Keratinocyte (primary cell): ENCODE results near the gene CRHR2. TPM values are rescaled to one million over a fixed set of nuclear protein-coding genes. Genes with fewer than 3 reads are reported as not detected.

Source experiments
- DNase-seq: peaks from one replicate; pipeline ENCODE4 v3.0.0-alpha.2; 2011; ENCODE audit warnings: low read depth, missing footprints, low spot score
- FAIRE-seq: peaks from 2 replicates; lab custom pipeline; 2011; peaks lifted over from hg19 to GRCh38; lab: Jason Lieb, UNC
- H2AFZ ChIP-seq: 2 replicates; pipeline ENCODE4 v1.6.0; 2012; ENCODE audit warnings: low read length, control low read depth, inconsistent platforms; ENCODE audit not compliant: control insufficient read depth
- H3K27ac ChIP-seq: 2 replicates; pipeline ENCODE4 v1.5.1; 2011; ENCODE audit warnings: low read length; ENCODE audit not compliant: control insufficient read depth, insufficient read depth
- H3K27me3 ChIP-seq: 3 replicates; pipeline ENCODE4 v1.6.0; 2011; ENCODE audit warnings: low read length; ENCODE audit not compliant: control insufficient read depth, insufficient read depth; ENCODE audit errors: extremely low read depth
- H3K36me3 ChIP-seq, 2 experiments: 2 replicates in 1 of 2; 3 replicates in 1 of 2; pipeline ENCODE4 v1.5.1; 2011; ENCODE audit warnings: low read length in 2 of 2, mild to moderate bottlenecking in 1 of 2; ENCODE audit not compliant: control insufficient read depth in 2 of 2, insufficient read depth in 2 of 2; ENCODE audit errors: extremely low read depth in 1 of 2
- H3K4me1 ChIP-seq: 3 replicates; pipeline ENCODE4 v1.5.1; 2011; ENCODE audit warnings: low read length; ENCODE audit not compliant: control insufficient read depth, insufficient read depth; ENCODE audit errors: extremely low read depth
- H3K4me2 ChIP-seq: 3 replicates; pipeline ENCODE4 v1.6.0; 2011; ENCODE audit warnings: low read depth, low read length; ENCODE audit not compliant: control insufficient read depth, insufficient read depth; ENCODE audit errors: extremely low read depth
- H3K4me3 ChIP-seq, 3 experiments: fragments of 200-600 bp in 1 of 3; sonication (generic) in 1 of 3; 2 replicates in 2 of 3; 3 replicates in 1 of 3; pipeline ENCODE4 v1.5.1; 2011 to 2016; ENCODE audit warnings: low read length in 3 of 3, mild to moderate bottlenecking in 3 of 3, control low read depth in 2 of 3, inconsistent platforms in 1 of 3, low read depth in 1 of 3, mixed read lengths in 1 of 3, mixed run types in 1 of 3, moderate library complexity in 1 of 3; ENCODE audit not compliant: control insufficient read depth in 2 of 3, insufficient read depth in 2 of 3; ENCODE audit errors: extremely low read depth in 1 of 3
- H3K79me2 ChIP-seq: 2 replicates; pipeline ENCODE4 v1.6.0; 2012; ENCODE audit warnings: low read length; ENCODE audit not compliant: control insufficient read depth, insufficient read depth
- H3K9ac ChIP-seq: 3 replicates; pipeline ENCODE4 v1.6.0; 2011; ENCODE audit warnings: low read length; ENCODE audit not compliant: control insufficient read depth, insufficient read depth; ENCODE audit errors: extremely low read depth
- H3K9me1 ChIP-seq: 3 replicates; pipeline ENCODE4 v1.6.0; 2011; ENCODE audit warnings: low read length; ENCODE audit not compliant: control insufficient read depth, insufficient read depth; ENCODE audit errors: extremely low read depth
- H3K9me3 ChIP-seq: 2 replicates; pipeline ENCODE4 v1.5.1; 2012; ENCODE audit warnings: low read depth, low read length; ENCODE audit not compliant: control insufficient read depth
- H4K20me1 ChIP-seq: 3 replicates; pipeline ENCODE4 v1.6.0; 2011; ENCODE audit warnings: low read length; ENCODE audit not compliant: control insufficient read depth, insufficient read depth; ENCODE audit errors: extremely low read depth
- EZH2 ChIP-seq: IDR thresholded peaks from one replicate; pipeline ENCODE4 v1.6.1; 2012; ENCODE audit warnings: inconsistent platforms, mild to moderate bottlenecking, low read length, moderate library complexity
- dilution Hi-C: fragments of 300-500 bp; cut with MboI; formaldehyde crosslinking; loops from one replicate; pipeline ENCODE4 v1.7.0; 2020; ENCODE audit warnings: low sequenced_read_pairs; ENCODE audit not compliant: extremely low pct_ligation_motif_present
- polyA plus RNA-seq, 5 experiments: library from polyadenylated mRNA; depleted of rRNA in 3 of 5; stranded (reverse) in 3 of 5; stranded (forward) in 1 of 5; unstranded in 1 of 5; fragments of >200 nt; gene quantifications; 1 replicate in 1 of 5; 2 replicates in 3 of 5; 3 replicates in 1 of 5; pipeline versions ENCODE4 v1.2.1 to v1.2.3, GENCODE V29; 2011 to 2012; ENCODE audit warnings: missing spikeins in 2 of 5, low read depth in 1 of 5, low replicate concordance in 1 of 5
- TF ChIP-seq, protein P1 (sequence below), 3 experiments: IDR thresholded peaks in 1 of 3; conservative IDR thresholded peaks in 1 of 3; optimal IDR thresholded peaks in 1 of 3; 2 replicates in 2 of 3; 3 replicates in 1 of 3; pipeline versions ENCODE3 to v1.5.1; 2011; ENCODE audit warnings: low read length in 3 of 3, mild to moderate bottlenecking in 3 of 3, moderate library complexity in 2 of 3, control low read depth in 1 of 3, inconsistent platforms in 1 of 3; ENCODE audit not compliant: insufficient read depth in 2 of 3; ENCODE audit errors: extremely low read depth in 1 of 3

Gene CRHR2
- polyA plus RNA-seq, 1 donor (not counting 4 experiments of a cell fraction or from before 2014, with no cell fraction given) = not detected

DNA sequence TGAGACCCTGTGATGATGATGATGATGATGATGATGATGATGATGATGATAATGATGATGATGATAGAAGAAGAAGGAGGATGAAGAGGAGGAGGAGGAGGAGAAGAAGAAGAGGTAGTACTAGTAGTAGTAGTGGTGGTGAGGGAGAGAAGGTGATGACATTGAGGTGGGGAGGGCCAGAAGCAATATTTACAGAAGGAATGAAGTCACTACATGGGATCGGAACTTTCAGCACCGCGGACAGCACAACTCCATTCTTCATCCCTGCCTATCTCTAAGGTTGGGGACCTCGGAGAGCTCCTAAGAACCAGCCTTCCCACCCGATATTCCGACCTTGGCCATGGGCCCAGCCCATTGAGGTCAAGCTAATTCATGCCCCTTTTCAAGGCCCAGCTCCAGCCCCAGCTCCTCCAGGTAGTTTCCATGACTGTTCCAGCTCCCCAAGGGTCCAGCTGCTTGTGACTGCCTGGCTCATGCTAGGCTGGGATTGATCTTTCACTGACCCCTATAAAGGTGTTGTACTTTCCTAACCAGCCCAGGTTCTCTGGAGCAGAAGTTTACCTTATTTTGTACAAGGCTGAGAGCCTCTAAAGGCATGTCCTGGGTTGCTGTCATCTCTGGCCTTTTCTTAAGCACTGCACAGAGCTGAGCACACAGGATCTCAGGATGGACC, 10.3 kb downstream of the CRHR2 start:
- peaks cover 18% of the 10 kb centered on the region for H3K27me3 ChIP-seq
- DNase-seq = peak; percentile 13
- peaks cover 2% of the 10 kb centered on the region for H3K9me1 ChIP-seq
- no peak overlapping the region for H3K4me2 ChIP-seq
- H4K20me1 ChIP-seq = peaks cover 4% of the 10 kb centered on the region
- FAIRE-seq = peak; percentile 52
- no peaks in the 10 kb centered on the region for H3K4me1 ChIP-seq
- H2AFZ ChIP-seq = no peak overlapping the region
- H3K27ac ChIP-seq = no peak overlapping the region
- no peak overlapping the region for H3K4me3 ChIP-seq
- H3K9me3 ChIP-seq = no peaks in the 10 kb centered on the region
- H3K36me3 ChIP-seq = no peaks in the 10 kb centered on the region
- H3K9ac ChIP-seq = no peak overlapping the region
- TF ChIP-seq, protein P1, sequence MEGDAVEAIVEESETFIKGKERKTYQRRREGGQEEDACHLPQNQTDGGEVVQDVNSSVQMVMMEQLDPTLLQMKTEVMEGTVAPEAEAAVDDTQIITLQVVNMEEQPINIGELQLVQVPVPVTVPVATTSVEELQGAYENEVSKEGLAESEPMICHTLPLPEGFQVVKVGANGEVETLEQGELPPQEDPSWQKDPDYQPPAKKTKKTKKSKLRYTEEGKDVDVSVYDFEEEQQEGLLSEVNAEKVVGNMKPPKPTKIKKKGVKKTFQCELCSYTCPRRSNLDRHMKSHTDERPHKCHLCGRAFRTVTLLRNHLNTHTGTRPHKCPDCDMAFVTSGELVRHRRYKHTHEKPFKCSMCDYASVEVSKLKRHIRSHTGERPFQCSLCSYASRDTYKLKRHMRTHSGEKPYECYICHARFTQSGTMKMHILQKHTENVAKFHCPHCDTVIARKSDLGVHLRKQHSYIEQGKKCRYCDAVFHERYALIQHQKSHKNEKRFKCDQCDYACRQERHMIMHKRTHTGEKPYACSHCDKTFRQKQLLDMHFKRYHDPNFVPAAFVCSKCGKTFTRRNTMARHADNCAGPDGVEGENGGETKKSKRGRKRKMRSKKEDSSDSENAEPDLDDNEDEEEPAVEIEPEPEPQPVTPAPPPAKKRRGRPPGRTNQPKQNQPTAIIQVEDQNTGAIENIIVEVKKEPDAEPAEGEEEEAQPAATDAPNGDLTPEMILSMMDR (optimal IDR thresholded peaks at IDR 0.05 in 1 of 3, IDR thresholded peaks at IDR 0.05 in 1 of 3, conservative IDR thresholded peaks at IDR 0.05 in 1 of 3; ENCODE audit: extremely low read depth in 1 of 3, insufficient read depth in 2 of 3, low read length in 3 of 3) = no peak
- TF ChIP-seq EZH2 = no peak
- dilution Hi-C loops = no loop called here
- no peaks in the 10 kb centered on the region for H3K79me2 ChIP-seq

DNA sequence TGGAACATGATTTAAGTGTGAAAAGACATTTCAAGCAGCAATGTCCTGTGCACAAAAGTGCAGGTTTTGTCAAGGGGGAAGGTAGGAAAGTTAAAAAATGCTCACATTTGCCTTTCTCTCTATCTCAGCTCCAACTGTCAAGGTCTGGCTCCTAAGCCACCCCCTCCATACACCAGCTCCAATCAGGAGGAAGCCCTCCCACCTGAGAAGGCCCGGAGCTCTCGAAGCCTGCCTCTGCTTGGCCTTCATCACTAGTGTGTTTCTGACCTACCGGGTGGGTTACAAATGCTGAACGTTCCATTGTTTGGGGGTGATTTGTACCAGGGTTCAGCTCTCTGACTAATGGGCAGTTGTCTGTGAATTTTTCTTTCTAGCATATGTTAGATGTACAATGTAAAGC, 14.2 kb downstream of the CRHR2 start:
- Histone ChIP-seq H3K9me3 (no peaks in the 10 kb centered on the region), H3K9ac (no peak overlapping the region), H3K27me3 (peaks cover 12% of the 10 kb centered on the region), H3K79me2 (no peaks in the 10 kb centered on the region), H3K27ac (no peak overlapping the region), H3K9me1 (peaks cover 2% of the 10 kb centered on the region), H4K20me1 (peaks cover 4% of the 10 kb centered on the region), H2AFZ (no peak overlapping the region), H3K4me2 (no peak overlapping the region), H3K4me3 (no peak overlapping the region), H3K36me3 (no peaks in the 10 kb centered on the region), H3K4me1 (no peaks in the 10 kb centered on the region)
- DNase-seq (no peak), FAIRE-seq (no peak)
- dilution Hi-C loops = no loop called here
- TF ChIP-seq, protein P1 (optimal IDR thresholded peaks at IDR 0.05 in 1 of 3, IDR thresholded peaks at IDR 0.05 in 1 of 3, conservative IDR thresholded peaks at IDR 0.05 in 1 of 3; ENCODE audit: extremely low read depth in 1 of 3, insufficient read depth in 2 of 3, low read length in 3 of 3) = no peak
- no peak for TF ChIP-seq EZH2
